Colonic mucosa (tissue), 4 donors: Measurements from ENCODE around the gene PTPRN2. TPM values are rescaled to one million over a fixed set of nuclear protein-coding genes. Genes with fewer than 3 reads are reported as not detected.

Experiments
- DNase-seq: peaks from one replicate; pipeline ENCODE4 v3.0.0-alpha.2; 2020
- H3K27ac ChIP-seq: fragments of 200-600 bp; one replicate; pipeline ENCODE4 v1.8.0; 2021
- H3K27me3 ChIP-seq: fragments of 200-600 bp; one replicate; pipeline ENCODE4 v1.8.0; 2021
- H3K36me3 ChIP-seq: fragments of 200-600 bp; one replicate; pipeline ENCODE4 v1.8.0; 2021
- H3K4me1 ChIP-seq: fragments of 200-600 bp; one replicate; pipeline ENCODE4 v1.8.0; 2021; ENCODE audit warnings: mild to moderate bottlenecking
- H3K4me3 ChIP-seq: fragments of 200-600 bp; one replicate; pipeline ENCODE4 v1.8.0; 2021
- H3K9ac ChIP-seq, 2 donors: one replicate each; pipeline ENCODE4 v1.7.0; 2013; ENCODE audit warnings: control low read depth in 2 of 2, low read depth in 2 of 2, low read length in 2 of 2
- H3K9me3 ChIP-seq: fragments of 200-600 bp; one replicate; pipeline ENCODE4 v1.8.0; 2021
- CTCF ChIP-seq: fragments of 200-600 bp; IDR thresholded peaks from one replicate; pipeline ENCODE4 v1.8.0; 2022; ENCODE audit warnings: antibody characterized with exemption, mild to moderate bottlenecking
- intact Hi-C: fragments of 100-400 bp; cut with DNase I; formaldehyde crosslinking; loops from one replicate; pipeline ENCODE4 v1.14.1; 2022
- total RNA-seq, 2 donors: library from RNA; stranded (reverse); fragmentation: NEBNext Ultra II Directional in 1 of 2; extraction: Animal tissue kit (Norgen Biotek cat#: 25700) in 1 of 2; gene quantifications; one replicate each; pipeline ENCODE4 v1.2.1, GENCODE V29; 2021
- donor health status: healthy.
- donor health status: DM: no; HTN: no; CAD: no.
- donor health status: DM: no; HTN: no; CAD: no.

Gene PTPRN2
- total RNA-seq, 2 donors from 2014 or later: 14.7 to 21.6 TPM

GRCh38 chr7:157760004-157760730 lies 827.5 kb downstream of the PTPRN2 start:
- TF ChIP-seq CTCF: no peak
- Histone ChIP-seq H3K27ac (no peak overlapping the region), H3K4me1 (no peaks in the 10 kb centered on the region), H3K36me3 (no peaks in the 10 kb centered on the region), H3K9ac (no peak overlapping the region), H3K27me3 (no peaks in the 10 kb centered on the region), H3K4me3 (no peak overlapping the region), H3K9me3 (no peaks in the 10 kb centered on the region)
- DNase-seq: no peak
- intact Hi-C loops: no loop called here

GRCh38 chr7:157759246-157759805 lies 828.3 kb downstream of the PTPRN2 start:
- Histone ChIP-seq H3K27ac (no peak overlapping the region), H3K9me3 (no peaks in the 10 kb centered on the region), H3K9ac (no peak overlapping the region), H3K4me3 (no peak overlapping the region), H3K27me3 (no peaks in the 10 kb centered on the region), H3K36me3 (no peaks in the 10 kb centered on the region), H3K4me1 (no peaks in the 10 kb centered on the region)
- intact Hi-C loops: no loop called here
- no peak for DNase-seq
- TF ChIP-seq CTCF: no peak

- Histone ChIP-seq H3K4me1 (no peaks in the 10 kb centered on the region), H3K4me3 (no peak overlapping the region), H3K36me3 (no peaks in the 10 kb centered on the region), H3K27me3 (no peaks in the 10 kb centered on the region), H3K27ac (no peak overlapping the region), H3K9ac (no peak overlapping the region), H3K9me3 (no peaks in the 10 kb centered on the region)
- intact Hi-C loops: no loop called here
- no peak for TF ChIP-seq CTCF
- no peak for DNase-seq
Observed at GRCh38 chr7:157758468-157759245, 829.0 kb downstream of the PTPRN2 start.

GRCh38 chr7:157757776-157758467 lies 829.7 kb downstream of the PTPRN2 start:
- intact Hi-C loops: no loop called here
- no peaks in the 10 kb centered on the region for H3K9me3 ChIP-seq
- no peak for DNase-seq
- no peaks in the 10 kb centered on the region for H3K27me3 ChIP-seq
- no peak overlapping the region for H3K27ac ChIP-seq
- no peaks in the 10 kb centered on the region for H3K36me3 ChIP-seq
- no peak overlapping the region for H3K4me3 ChIP-seq
- TF ChIP-seq CTCF: no peak
- no peaks in the 10 kb centered on the region for H3K4me1 ChIP-seq
- no peak overlapping the region for H3K9ac ChIP-seq

- Histone ChIP-seq H3K36me3 (no peaks in the 10 kb centered on the region), H3K4me1 (no peaks in the 10 kb centered on the region), H3K27me3 (no peaks in the 10 kb centered on the region), H3K4me3 (no peak overlapping the region), H3K9ac (no peak overlapping the region), H3K27ac (no peak overlapping the region), H3K9me3 (no peaks in the 10 kb centered on the region)
- TF ChIP-seq CTCF: no peak
- DNase-seq: no peak
- intact Hi-C loops: no loop called here
Observed at GRCh38 chr7:157757211-157757610, 830.4 kb downstream of the PTPRN2 start.
